ENCODE measurements around the gene XRN2. TPM values are rescaled to one million over a fixed set of nuclear protein-coding genes. Genes with fewer than 3 reads are reported as not detected.

Gene XRN2
- total RNA-seq, 1 experiment from 2014 or later: 118 TPM

DNA sequence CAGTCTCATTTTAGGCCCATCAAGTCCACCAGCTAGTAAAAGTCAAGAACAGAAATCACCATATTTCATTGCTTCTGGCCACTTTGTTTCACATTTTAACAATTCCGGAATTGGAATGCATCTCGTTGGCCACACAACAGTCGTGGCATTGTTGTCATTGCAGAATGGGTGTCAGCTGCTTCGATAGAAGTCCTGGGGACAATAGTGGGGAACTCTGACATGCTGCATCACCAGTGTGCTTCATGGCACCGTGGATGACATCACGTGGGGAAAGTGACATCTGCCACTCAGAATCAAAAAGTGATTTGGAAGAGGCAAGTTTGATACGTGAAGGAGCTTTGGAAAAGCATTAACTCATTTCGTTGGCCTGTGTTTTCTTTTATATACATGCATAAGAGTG is 43.8 kb upstream of the XRN2 start:
- no peaks in the 10 kb centered on the region for H3K4me1 Mint-ChIP-seq
- TF ChIP-seq, protein P1, sequence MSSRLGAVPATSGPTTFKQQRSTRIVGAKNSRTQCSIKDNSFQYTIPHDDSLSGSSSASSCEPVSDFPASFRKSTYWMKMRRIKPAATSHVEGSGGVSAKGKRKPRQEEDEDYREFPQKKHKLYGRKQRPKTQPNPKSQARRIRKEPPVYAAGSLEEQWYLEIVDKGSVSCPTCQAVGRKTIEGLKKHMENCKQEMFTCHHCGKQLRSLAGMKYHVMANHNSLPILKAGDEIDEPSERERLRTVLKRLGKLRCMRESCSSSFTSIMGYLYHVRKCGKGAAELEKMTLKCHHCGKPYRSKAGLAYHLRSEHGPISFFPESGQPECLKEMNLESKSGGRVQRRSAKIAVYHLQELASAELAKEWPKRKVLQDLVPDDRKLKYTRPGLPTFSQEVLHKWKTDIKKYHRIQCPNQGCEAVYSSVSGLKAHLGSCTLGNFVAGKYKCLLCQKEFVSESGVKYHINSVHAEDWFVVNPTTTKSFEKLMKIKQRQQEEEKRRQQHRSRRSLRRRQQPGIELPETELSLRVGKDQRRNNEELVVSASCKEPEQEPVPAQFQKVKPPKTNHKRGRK (CRISPR knock-in tag; IDR thresholded peaks at IDR 0.05; ENCODE audit: borderline replicate concordance): no peak
- TF ChIP-seq, protein P2, sequence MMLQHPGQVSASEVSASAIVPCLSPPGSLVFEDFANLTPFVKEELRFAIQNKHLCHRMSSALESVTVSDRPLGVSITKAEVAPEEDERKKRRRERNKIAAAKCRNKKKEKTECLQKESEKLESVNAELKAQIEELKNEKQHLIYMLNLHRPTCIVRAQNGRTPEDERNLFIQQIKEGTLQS (CRISPR knock-in tag; conservative IDR thresholded peaks at IDR 0.05): no peak
- no peak for TF ChIP-seq OVOL2 (CRISPR knock-in tag; IDR thresholded peaks at IDR 0.05; ENCODE audit: borderline replicate concordance)
- no peak for TF ChIP-seq SMAD3 (CRISPR knock-in tag; IDR thresholded peaks at IDR 0.05; ENCODE audit: borderline replicate concordance)
- TF ChIP-seq TEAD4 (CRISPR knock-in tag; IDR thresholded peaks at IDR 0.05): no peak
- no peak for TF ChIP-seq ZNF416 (CRISPR knock-in tag; IDR thresholded peaks at IDR 0.05)
- no peak for TF ChIP-seq KAT7 (CRISPR knock-in tag; IDR thresholded peaks at IDR 0.05; ENCODE audit: borderline replicate concordance)
- TF ChIP-seq NFYB (CRISPR knock-in tag; conservative IDR thresholded peaks at IDR 0.05; ENCODE audit: low read depth): no peak
- TF ChIP-seq, protein P3, sequence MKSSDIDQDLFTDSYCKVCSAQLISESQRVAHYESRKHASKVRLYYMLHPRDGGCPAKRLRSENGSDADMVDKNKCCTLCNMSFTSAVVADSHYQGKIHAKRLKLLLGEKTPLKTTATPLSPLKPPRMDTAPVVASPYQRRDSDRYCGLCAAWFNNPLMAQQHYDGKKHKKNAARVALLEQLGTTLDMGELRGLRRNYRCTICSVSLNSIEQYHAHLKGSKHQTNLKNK (CRISPR knock-in tag; IDR thresholded peaks at IDR 0.05): no peak
- TF ChIP-seq, protein P4, sequence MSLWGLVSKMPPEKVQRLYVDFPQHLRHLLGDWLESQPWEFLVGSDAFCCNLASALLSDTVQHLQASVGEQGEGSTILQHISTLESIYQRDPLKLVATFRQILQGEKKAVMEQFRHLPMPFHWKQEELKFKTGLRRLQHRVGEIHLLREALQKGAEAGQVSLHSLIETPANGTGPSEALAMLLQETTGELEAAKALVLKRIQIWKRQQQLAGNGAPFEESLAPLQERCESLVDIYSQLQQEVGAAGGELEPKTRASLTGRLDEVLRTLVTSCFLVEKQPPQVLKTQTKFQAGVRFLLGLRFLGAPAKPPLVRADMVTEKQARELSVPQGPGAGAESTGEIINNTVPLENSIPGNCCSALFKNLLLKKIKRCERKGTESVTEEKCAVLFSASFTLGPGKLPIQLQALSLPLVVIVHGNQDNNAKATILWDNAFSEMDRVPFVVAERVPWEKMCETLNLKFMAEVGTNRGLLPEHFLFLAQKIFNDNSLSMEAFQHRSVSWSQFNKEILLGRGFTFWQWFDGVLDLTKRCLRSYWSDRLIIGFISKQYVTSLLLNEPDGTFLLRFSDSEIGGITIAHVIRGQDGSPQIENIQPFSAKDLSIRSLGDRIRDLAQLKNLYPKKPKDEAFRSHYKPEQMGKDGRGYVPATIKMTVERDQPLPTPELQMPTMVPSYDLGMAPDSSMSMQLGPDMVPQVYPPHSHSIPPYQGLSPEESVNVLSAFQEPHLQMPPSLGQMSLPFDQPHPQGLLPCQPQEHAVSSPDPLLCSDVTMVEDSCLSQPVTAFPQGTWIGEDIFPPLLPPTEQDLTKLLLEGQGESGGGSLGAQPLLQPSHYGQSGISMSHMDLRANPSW (CRISPR knock-in tag; conservative IDR thresholded peaks at IDR 0.05; ENCODE audit: low read depth): no peak
- DNase-seq (ENCODE audit: low spot score): no peak
- H3K36me3 Mint-ChIP-seq: no peaks in the 10 kb centered on the region
- no peak for ATAC-seq
- H3K27me3 Mint-ChIP-seq (ENCODE audit: low read depth): no peaks in the 10 kb centered on the region
- no peak overlapping the region for H3K4me3 Mint-ChIP-seq
- peaks cover 3% of the 10 kb centered on the region for H3K9me3 Mint-ChIP-seq
- H3K27ac Mint-ChIP-seq: no peak overlapping the region
- ChIA-PET POLR2A (interaction anchor here (0.7 kb wide), 1 partner anchor 67 kb away, joined by 3 read pairs; no protein-coding TSS in a partner anchor), CTCF (interaction anchor here (0.7 kb wide), 1 partner anchor 36 kb away, joined by 3 read pairs; no protein-coding TSS in a partner anchor)

DNA sequence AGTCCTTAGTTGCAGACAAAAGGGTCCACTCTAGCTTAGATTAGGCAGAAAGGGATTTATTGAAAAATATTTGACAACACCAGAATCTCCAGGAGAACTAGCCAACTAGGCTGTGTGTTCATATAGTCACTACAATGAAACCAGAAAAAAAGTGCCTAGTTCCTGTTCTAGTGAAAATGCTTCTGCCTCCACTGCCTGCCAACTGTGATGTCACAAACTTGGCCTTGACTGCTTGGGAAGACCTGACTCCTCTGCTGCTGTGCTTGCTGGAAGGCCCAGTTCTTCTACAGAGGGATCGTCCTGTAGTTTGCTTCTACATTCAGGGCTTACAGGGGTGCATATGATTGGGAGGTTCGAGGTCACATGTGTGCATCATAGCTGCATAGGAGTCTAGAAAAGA is 40.3 kb upstream of the XRN2 start:
- ATAC-seq (no peak), DNase-seq (ENCODE audit: low spot score) (no peak)
- Mint-ChIP-seq H3K9me3 (peaks cover 15% of the 10 kb centered on the region), H3K27ac (no peak overlapping the region), H3K4me3 (no peak overlapping the region), H3K27me3 (ENCODE audit: low read depth) (no peaks in the 10 kb centered on the region; the same call in 1 of the 2 replicates), H3K36me3 (peaks cover 5% of the 10 kb centered on the region; the same call in 1 of the 2 replicates), H3K4me1 (0 out of 2 replicates have a peak, but pooled peaks cover 3% of the 10 kb centered on the region)
- ChIA-PET CTCF (interaction anchor here (0.5 kb wide), 1 partner anchor 150 kb away, joined by 3 read pairs; no protein-coding TSS in a partner anchor), POLR2A (no interaction called here)
- TF ChIP-seq NFYB (CRISPR knock-in tag; conservative IDR thresholded peaks at IDR 0.05; ENCODE audit: low read depth) (no peak), ETV6 (CRISPR knock-in tag; IDR thresholded peaks at IDR 0.05) (no peak), KAT7 (CRISPR knock-in tag; IDR thresholded peaks at IDR 0.05; ENCODE audit: borderline replicate concordance) (no peak), CREM (CRISPR knock-in tag; IDR thresholded peaks at IDR 0.05) (no peak), FOXJ3 (CRISPR knock-in tag; IDR thresholded peaks at IDR 0.05; ENCODE audit: borderline replicate concordance) (no peak), HMGA2 (CRISPR knock-in tag; IDR thresholded peaks at IDR 0.05) (no peak), GTF2I (CRISPR knock-in tag; conservative IDR thresholded peaks at IDR 0.05) (no peak)
- TF ChIP-seq, protein P5, sequence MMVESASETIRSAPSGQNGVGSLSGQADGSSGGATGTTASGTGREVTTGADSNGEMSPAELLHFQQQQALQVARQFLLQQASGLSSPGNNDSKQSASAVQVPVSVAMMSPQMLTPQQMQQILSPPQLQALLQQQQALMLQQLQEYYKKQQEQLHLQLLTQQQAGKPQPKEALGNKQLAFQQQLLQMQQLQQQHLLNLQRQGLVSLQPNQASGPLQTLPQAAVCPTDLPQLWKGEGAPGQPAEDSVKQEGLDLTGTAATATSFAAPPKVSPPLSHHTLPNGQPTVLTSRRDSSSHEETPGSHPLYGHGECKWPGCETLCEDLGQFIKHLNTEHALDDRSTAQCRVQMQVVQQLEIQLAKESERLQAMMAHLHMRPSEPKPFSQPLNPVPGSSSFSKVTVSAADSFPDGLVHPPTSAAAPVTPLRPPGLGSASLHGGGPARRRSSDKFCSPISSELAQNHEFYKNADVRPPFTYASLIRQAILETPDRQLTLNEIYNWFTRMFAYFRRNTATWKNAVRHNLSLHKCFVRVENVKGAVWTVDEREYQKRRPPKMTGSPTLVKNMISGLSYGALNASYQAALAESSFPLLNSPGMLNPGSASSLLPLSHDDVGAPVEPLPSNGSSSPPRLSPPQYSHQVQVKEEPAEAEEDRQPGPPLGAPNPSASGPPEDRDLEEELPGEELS (CRISPR knock-in tag; IDR thresholded peaks at IDR 0.05): no peak
- TF ChIP-seq, protein P6, sequence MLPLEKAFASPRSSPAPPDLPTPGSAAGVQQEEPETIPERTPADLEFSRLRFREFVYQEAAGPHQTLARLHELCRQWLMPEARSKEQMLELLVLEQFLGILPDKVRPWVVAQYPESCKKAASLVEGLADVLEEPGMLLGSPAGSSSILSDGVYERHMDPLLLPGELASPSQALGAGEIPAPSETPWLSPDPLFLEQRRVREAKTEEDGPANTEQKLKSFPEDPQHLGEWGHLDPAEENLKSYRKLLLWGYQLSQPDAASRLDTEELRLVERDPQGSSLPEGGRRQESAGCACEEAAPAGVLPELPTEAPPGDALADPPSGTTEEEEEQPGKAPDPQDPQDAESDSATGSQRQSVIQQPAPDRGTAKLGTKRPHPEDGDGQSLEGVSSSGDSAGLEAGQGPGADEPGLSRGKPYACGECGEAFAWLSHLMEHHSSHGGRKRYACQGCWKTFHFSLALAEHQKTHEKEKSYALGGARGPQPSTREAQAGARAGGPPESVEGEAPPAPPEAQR (CRISPR knock-in tag; IDR thresholded peaks at IDR 0.05): no peak
- TF ChIP-seq, protein P7, sequence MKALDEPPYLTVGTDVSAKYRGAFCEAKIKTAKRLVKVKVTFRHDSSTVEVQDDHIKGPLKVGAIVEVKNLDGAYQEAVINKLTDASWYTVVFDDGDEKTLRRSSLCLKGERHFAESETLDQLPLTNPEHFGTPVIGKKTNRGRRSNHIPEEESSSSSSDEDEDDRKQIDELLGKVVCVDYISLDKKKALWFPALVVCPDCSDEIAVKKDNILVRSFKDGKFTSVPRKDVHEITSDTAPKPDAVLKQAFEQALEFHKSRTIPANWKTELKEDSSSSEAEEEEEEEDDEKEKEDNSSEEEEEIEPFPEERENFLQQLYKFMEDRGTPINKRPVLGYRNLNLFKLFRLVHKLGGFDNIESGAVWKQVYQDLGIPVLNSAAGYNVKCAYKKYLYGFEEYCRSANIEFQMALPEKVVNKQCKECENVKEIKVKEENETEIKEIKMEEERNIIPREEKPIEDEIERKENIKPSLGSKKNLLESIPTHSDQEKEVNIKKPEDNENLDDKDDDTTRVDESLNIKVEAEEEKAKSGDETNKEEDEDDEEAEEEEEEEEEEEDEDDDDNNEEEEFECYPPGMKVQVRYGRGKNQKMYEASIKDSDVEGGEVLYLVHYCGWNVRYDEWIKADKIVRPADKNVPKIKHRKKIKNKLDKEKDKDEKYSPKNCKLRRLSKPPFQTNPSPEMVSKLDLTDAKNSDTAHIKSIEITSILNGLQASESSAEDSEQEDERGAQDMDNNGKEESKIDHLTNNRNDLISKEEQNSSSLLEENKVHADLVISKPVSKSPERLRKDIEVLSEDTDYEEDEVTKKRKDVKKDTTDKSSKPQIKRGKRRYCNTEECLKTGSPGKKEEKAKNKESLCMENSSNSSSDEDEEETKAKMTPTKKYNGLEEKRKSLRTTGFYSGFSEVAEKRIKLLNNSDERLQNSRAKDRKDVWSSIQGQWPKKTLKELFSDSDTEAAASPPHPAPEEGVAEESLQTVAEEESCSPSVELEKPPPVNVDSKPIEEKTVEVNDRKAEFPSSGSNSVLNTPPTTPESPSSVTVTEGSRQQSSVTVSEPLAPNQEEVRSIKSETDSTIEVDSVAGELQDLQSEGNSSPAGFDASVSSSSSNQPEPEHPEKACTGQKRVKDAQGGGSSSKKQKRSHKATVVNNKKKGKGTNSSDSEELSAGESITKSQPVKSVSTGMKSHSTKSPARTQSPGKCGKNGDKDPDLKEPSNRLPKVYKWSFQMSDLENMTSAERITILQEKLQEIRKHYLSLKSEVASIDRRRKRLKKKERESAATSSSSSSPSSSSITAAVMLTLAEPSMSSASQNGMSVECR (CRISPR knock-in tag; IDR thresholded peaks at IDR 0.05; ENCODE audit: borderline replicate concordance): no peak
